Measurements from ENCODE around the gene PZP. TPM values are rescaled to one million over a fixed set of nuclear protein-coding genes. Genes with fewer than 3 reads are reported as not detected.

PZP gene
- polyA plus RNA-seq, 1 donor from 2014 or later = not detected

- Histone ChIP-seq H3K36me3 (ENCODE audit: insufficient read depth, low read length) (no peaks in the 10 kb centered on the region), H3K9ac (ENCODE audit: low read length) (no peak overlapping the region), H3K4me2 (ENCODE audit: low read length) (no peak overlapping the region), H3K27me3 (ENCODE audit: insufficient read depth, low read depth, low read length) (no peaks in the 10 kb centered on the region), H3K79me2 (replicated peaks; ENCODE audit: insufficient read depth, low read length) (no peaks in the 10 kb centered on the region), H3K4me3 (ENCODE audit: low read length) (no peak overlapping the region), H2AFZ (ENCODE audit: low read depth, low read length) (no peak overlapping the region), H3K27ac (ENCODE audit: low read length) (no peak overlapping the region), H4K20me1 (ENCODE audit: insufficient read depth) (no peaks in the 10 kb centered on the region), H3K9me3 (ENCODE audit: low read length) (no peaks in the 10 kb centered on the region), H3K9me2 (ENCODE audit: insufficient read depth, low read length) (no peaks in the 10 kb centered on the region), H3F3A (ENCODE audit: insufficient read depth, low read length, poor library complexity, severe bottlenecking) (no peaks in the 10 kb centered on the region)
- TF ChIP-seq EP300 (conservative IDR thresholded peaks at IDR 0.05; ENCODE audit: poor library complexity, severe bottlenecking) = no peak
- TF ChIP-seq EZH2 (IDR thresholded peaks at IDR 0.05; ENCODE audit: borderline replicate concordance, insufficient read depth, low read length, poor library complexity, severe bottlenecking) = no peak
- no peak for TF ChIP-seq REST (IDR thresholded peaks at IDR 0.05; ENCODE audit: borderline replicate concordance)
- TF ChIP-seq MXI1 (conservative IDR thresholded peaks at IDR 0.05; ENCODE audit: poor library complexity, severe bottlenecking) = no peak
- no peak for TF ChIP-seq SMC3 (conservative IDR thresholded peaks at IDR 0.05; ENCODE audit: poor library complexity)
- TF ChIP-seq CTCF (IDR thresholded peaks at IDR 0.05; ENCODE audit: poor library complexity, severe bottlenecking) = no peak
- no peak for TF ChIP-seq RAD21 (conservative IDR thresholded peaks at IDR 0.05)
- TF ChIP-seq TAF1 (IDR thresholded peaks at IDR 0.05; ENCODE audit: low read depth) = no peak
- no peak for TF ChIP-seq POLR2AphosphoS5 (IDR thresholded peaks at IDR 0.05)
These were observed 23.9 kb downstream of the PZP start for GRCh38 chr12:9184276-9184675.

- no peaks in the 10 kb centered on the region for H3K9me2 ChIP-seq (ENCODE audit: insufficient read depth, low read length)
- H3K27me3 ChIP-seq (ENCODE audit: insufficient read depth, low read depth, low read length) = no peaks in the 10 kb centered on the region
- no peak overlapping the region for H3K4me2 ChIP-seq (ENCODE audit: low read length)
- no peak overlapping the region for H3K9ac ChIP-seq (ENCODE audit: low read length)
- no peak overlapping the region for H3K4me3 ChIP-seq (ENCODE audit: low read length)
- no peaks in the 10 kb centered on the region for H3F3A ChIP-seq (ENCODE audit: insufficient read depth, low read length, poor library complexity, severe bottlenecking)
- no peaks in the 10 kb centered on the region for H4K20me1 ChIP-seq (ENCODE audit: insufficient read depth)
- no peak overlapping the region for H2AFZ ChIP-seq (ENCODE audit: low read depth, low read length)
- H3K79me2 ChIP-seq (replicated peaks; ENCODE audit: insufficient read depth, low read length) = no peaks in the 10 kb centered on the region
- no peaks in the 10 kb centered on the region for H3K36me3 ChIP-seq (ENCODE audit: insufficient read depth, low read length)
- TF ChIP-seq TAF1 (IDR thresholded peaks at IDR 0.05; ENCODE audit: low read depth) = no peak
- no peak for TF ChIP-seq REST (IDR thresholded peaks at IDR 0.05; ENCODE audit: borderline replicate concordance)
- TF ChIP-seq RAD21 (conservative IDR thresholded peaks at IDR 0.05) = no peak
- no peak for TF ChIP-seq EZH2 (IDR thresholded peaks at IDR 0.05; ENCODE audit: borderline replicate concordance, insufficient read depth, low read length, poor library complexity, severe bottlenecking)
- no peaks in the 10 kb centered on the region for H3K9me3 ChIP-seq (ENCODE audit: low read length)
- no peak overlapping the region for H3K27ac ChIP-seq (ENCODE audit: low read length)
These were observed 27.4 kb downstream of the PZP start for GRCh38 chr12:9180810-9181209.
